ENCODE measurements around the gene MVD.

DNA sequence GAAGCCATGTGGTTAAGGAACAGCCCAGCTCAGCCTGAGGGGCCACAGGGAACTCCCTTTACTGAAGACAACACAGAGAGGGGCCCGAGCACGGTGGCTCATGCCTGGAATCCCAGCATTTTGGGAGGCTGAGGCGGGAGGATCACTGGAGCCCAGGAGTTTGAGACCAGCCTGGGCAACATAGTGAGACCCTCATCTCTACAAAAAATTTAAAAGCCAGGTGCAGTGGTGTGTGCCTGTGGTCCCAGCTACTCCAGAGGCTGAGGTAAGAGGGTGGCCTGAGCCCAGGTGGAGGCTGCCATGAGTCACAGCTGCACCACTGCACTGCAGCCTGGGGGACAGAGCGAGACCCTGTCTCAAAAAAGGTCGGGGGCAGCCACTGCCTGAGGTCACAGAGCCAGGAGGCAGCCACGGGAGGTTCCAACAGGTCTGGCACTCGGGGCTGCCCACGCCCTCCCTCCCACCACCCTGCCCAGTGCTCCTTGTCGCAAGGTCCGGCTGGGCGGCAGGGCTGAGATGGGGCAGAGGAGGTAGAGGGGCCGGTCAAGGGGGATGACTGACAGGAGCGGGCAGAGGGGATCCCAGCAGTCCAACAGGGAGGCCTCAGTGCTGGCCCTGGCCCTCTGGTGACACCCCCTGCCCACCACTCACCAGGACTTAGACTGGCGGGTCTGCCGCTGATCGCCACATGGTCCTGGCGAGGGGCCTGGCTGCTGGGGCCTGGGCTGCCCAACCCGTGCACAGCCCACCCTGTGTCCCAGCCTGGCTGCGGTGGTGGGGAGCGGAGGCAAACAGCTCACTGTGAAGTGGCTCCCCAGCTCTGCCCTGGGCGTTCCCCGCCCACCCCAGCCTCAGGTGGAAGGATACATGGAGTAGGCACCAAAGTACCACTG, 15.5 kb downstream of the MVD start:
- TF ChIP-seq FOXP2 (optimal IDR thresholded peaks at IDR 0.05; ENCODE audit: borderline replicate concordance, extremely low read depth, extremely low read length, insufficient read depth), result no peak
- TF ChIP-seq, protein P1, sequence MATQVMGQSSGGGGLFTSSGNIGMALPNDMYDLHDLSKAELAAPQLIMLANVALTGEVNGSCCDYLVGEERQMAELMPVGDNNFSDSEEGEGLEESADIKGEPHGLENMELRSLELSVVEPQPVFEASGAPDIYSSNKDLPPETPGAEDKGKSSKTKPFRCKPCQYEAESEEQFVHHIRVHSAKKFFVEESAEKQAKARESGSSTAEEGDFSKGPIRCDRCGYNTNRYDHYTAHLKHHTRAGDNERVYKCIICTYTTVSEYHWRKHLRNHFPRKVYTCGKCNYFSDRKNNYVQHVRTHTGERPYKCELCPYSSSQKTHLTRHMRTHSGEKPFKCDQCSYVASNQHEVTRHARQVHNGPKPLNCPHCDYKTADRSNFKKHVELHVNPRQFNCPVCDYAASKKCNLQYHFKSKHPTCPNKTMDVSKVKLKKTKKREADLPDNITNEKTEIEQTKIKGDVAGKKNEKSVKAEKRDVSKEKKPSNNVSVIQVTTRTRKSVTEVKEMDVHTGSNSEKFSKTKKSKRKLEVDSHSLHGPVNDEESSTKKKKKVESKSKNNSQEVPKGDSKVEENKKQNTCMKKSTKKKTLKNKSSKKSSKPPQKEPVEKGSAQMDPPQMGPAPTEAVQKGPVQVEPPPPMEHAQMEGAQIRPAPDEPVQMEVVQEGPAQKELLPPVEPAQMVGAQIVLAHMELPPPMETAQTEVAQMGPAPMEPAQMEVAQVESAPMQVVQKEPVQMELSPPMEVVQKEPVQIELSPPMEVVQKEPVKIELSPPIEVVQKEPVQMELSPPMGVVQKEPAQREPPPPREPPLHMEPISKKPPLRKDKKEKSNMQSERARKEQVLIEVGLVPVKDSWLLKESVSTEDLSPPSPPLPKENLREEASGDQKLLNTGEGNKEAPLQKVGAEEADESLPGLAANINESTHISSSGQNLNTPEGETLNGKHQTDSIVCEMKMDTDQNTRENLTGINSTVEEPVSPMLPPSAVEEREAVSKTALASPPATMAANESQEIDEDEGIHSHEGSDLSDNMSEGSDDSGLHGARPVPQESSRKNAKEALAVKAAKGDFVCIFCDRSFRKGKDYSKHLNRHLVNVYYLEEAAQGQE (IDR thresholded peaks at IDR 0.05; ENCODE audit: insufficient read depth in 1 of 2, low read depth in 2 of 2, low read length in 2 of 2), result no peak
